Ishikawa (cell line): ENCODE data around the gene LINGO1.

Experiments
- EP300 ChIP-seq: IDR thresholded peaks from 2 replicates; pipeline ENCODE4 v1.6.1; 2012; ENCODE audit warnings: borderline replicate concordance
- RAD21 ChIP-seq: IDR thresholded peaks from 2 replicates; pipeline ENCODE4 v1.6.1; 2012; ENCODE audit warnings: low read depth
- TCF12 ChIP-seq: IDR thresholded peaks from 2 replicates; pipeline ENCODE4 v1.6.1; 2012; ENCODE audit warnings: low read depth
- USF1 ChIP-seq: IDR thresholded peaks from 2 replicates; pipeline ENCODE4 v1.6.1; 2012

- TF ChIP-seq EP300, result no peak
- no peak for TF ChIP-seq RAD21
- TF ChIP-seq USF1, result no peak
- TF ChIP-seq TCF12, result no peak
Observed at GRCh38 chr15:77575203-77575934, 57.3 kb downstream of the LINGO1 start.
